Measurements from ENCODE around the gene SRPK1.

SRPK1 gene

GRCh38 chr6:35962779-35963560 is 42.1 kb upstream of the SRPK1 start:
- H3K4me1 Mint-ChIP-seq = no peaks in the 10 kb centered on the region
- no peak overlapping the region for H3K4me3 Mint-ChIP-seq
- H3K36me3 Mint-ChIP-seq (ENCODE audit: low read depth) = no peaks in the 10 kb centered on the region
- no peak overlapping the region for H3K27ac Mint-ChIP-seq
- peaks cover 15% of the 10 kb centered on the region for H3K27me3 Mint-ChIP-seq (ENCODE audit: low read depth)
- no peaks in the 10 kb centered on the region for H3K9me3 Mint-ChIP-seq
- TF ChIP-seq CTCF (IDR thresholded peaks at IDR 0.05; ENCODE audit: unreplicated experiment in 3 of 3) = no peak

- H3K36me3 Mint-ChIP-seq (ENCODE audit: low read depth) = no peaks in the 10 kb centered on the region
- H3K4me3 Mint-ChIP-seq = no peak overlapping the region
- H3K27ac Mint-ChIP-seq = no peak overlapping the region
- no peaks in the 10 kb centered on the region for H3K4me1 Mint-ChIP-seq
- peaks cover 15% of the 10 kb centered on the region for H3K27me3 Mint-ChIP-seq (ENCODE audit: low read depth)
- no peak for TF ChIP-seq CTCF (IDR thresholded peaks at IDR 0.05; ENCODE audit: unreplicated experiment in 3 of 3)
- H3K9me3 Mint-ChIP-seq = no peaks in the 10 kb centered on the region
Measured at GRCh38 chr6:35960187-35960586, 39.3 kb upstream of the SRPK1 start.

GRCh38 chr6:35955970-35956369 is 35.1 kb upstream of the SRPK1 start:
- Mint-ChIP-seq H3K4me3 (no peak overlapping the region), H3K4me1 (no peaks in the 10 kb centered on the region), H3K36me3 (ENCODE audit: low read depth) (no peaks in the 10 kb centered on the region), H3K27me3 (ENCODE audit: low read depth) (peaks cover 15% of the 10 kb centered on the region), H3K27ac (no peak overlapping the region), H3K9me3 (no peaks in the 10 kb centered on the region)
- TF ChIP-seq CTCF (IDR thresholded peaks at IDR 0.05; ENCODE audit: unreplicated experiment in 3 of 3) = no peak

GRCh38 chr6:35955521-35955920 is 34.6 kb upstream of the SRPK1 start:
- H3K4me3 Mint-ChIP-seq = no peak overlapping the region
- peaks cover 15% of the 10 kb centered on the region for H3K27me3 Mint-ChIP-seq (ENCODE audit: low read depth)
- H3K36me3 Mint-ChIP-seq (ENCODE audit: low read depth) = no peaks in the 10 kb centered on the region
- H3K9me3 Mint-ChIP-seq = no peaks in the 10 kb centered on the region
- H3K4me1 Mint-ChIP-seq = no peaks in the 10 kb centered on the region
- no peak overlapping the region for H3K27ac Mint-ChIP-seq
- no peak for TF ChIP-seq CTCF (IDR thresholded peaks at IDR 0.05; ENCODE audit: unreplicated experiment in 3 of 3)

GRCh38 chr6:35955071-35955470 is 34.2 kb upstream of the SRPK1 start:
- Mint-ChIP-seq H3K4me1 (no peaks in the 10 kb centered on the region), H3K4me3 (no peak overlapping the region), H3K27me3 (ENCODE audit: low read depth) (peaks cover 12% of the 10 kb centered on the region), H3K9me3 (no peaks in the 10 kb centered on the region), H3K27ac (no peak overlapping the region), H3K36me3 (ENCODE audit: low read depth) (no peaks in the 10 kb centered on the region)
- no peak for TF ChIP-seq CTCF (IDR thresholded peaks at IDR 0.05; ENCODE audit: unreplicated experiment in 3 of 3)

- no peak overlapping the region for H3K4me3 Mint-ChIP-seq
- H3K27me3 Mint-ChIP-seq (ENCODE audit: low read depth) = peaks cover 10% of the 10 kb centered on the region
- no peak for TF ChIP-seq CTCF (IDR thresholded peaks at IDR 0.05; ENCODE audit: unreplicated experiment in 3 of 3)
Measured at GRCh38 chr6:35954333-35954732, 33.4 kb upstream of the SRPK1 start.

More at GRCh38 chr6:35954333-35954732, 33.4 kb upstream of the SRPK1 start:
- Mint-ChIP-seq H3K27ac (no peak overlapping the region), H3K36me3 (ENCODE audit: low read depth) (no peaks in the 10 kb centered on the region), H3K9me3 (no peaks in the 10 kb centered on the region), H3K4me1 (no peaks in the 10 kb centered on the region)
